Stimulated activated CD4-positive, alpha-beta T cell treated with anti-CD3 and anti-CD28 coated beads, Interleukin-12 subunit alpha, Interleukin-12 subunit beta, amount 100 ng/mL, for 48 hours (primary cell): ENCODE data around the gene KAZN.

ENCODE experiments used
- DNase-seq, 3 donors: peaks; one replicate each; pipeline ENCODE4 v3.0.0-alpha.2; 2020; ENCODE audit warnings: low read depth in 2 of 3, low spot score in 1 of 3

Gene KAZN

DNA sequence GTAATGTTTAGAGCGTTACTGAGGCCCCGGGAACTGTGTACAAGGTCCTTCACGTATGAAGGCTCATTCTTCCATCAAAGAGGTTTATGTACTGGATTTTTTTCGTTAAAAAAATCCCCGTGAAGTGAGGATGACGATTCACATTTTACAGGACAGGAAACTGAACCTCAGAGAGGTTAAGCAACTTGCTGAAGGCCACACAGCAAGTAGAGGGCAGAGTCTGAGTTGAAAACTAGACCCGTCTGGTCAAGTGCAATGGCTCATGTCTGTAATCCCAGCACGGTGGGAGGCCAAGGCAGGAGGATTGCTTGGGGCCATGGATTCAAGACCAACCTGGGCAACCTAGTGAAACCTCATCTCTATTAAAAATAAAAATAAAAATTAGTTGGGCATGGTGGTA, 140.2 kb downstream of the KAZN start:
- no peak for DNase-seq

DNA sequence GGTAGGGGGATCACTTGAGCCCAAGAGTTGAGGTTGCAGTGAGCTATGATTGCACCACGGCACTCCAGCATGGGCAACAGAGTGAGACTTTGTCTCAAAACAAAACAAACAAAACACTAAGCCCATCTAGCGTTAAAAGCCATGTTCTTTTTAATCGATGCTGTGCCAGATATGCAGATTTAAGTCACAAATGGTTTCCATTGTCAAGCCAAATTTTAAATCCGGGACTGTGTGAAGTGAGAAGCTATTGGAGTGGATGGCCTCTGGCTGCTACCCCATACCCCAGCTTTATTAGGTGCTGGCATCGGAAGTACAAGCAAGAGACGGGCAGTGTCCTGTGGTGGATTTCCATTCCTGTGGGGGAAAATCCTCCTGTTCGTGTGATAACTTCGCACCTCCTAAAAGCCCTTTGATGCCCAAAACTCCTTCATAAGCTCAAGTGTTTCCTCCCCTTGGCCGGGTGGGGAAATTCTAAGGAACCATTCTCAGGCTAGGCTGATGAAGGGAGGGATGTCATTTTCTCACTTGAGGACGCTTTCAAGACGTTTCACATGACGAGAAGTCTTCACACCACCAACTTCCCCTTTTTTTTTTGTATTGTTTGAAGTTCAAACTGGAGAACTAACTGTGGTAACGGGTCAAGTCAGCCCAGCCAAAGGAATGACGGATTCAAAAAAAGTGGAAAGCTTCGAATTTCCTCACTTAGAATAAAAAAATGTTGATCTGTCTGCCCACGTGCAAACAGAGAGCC, 140.8 kb downstream of the KAZN start:
- no peak for DNase-seq

DNA sequence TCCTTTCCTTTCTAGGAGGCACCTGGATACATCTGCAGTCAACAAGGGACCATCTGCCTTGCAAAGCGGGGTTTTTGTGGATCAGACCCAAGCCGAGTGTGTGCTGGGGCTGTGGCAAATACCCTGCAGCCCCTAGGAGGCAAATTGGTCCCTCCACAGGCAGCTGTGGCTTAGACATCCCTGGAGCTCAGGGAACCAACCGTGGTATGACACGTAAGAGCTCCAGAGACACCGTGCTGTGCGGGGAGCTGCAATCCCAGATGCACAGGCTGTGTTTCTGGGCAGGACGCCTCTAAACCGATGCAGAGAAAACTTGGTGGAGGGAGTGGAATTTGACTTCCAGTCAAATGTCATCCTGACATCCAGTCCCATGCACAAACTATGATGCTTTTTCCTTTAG, 141.5 kb downstream of the KAZN start:
- DNase-seq: no peak

DNA sequence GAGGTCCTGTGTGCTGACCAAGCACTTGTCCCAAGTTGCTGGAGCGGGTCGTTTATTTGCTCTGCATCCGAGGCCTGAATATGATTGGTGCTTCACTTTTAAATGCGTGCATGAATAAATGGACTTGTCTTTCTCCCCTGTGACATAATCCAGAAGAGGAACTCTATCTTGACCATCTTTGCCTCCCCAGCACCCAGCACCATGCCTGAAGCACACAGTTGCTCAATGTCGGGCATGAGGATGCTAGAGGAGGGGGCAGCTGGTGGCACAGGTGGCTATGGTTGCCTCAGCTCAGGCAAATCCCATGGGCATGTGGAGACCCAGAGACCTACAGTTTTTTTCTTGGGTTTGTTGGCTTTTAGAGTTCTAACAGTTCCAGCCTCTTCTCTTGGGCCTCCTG, 142.6 kb downstream of the KAZN start:
- no peak for DNase-seq

DNA sequence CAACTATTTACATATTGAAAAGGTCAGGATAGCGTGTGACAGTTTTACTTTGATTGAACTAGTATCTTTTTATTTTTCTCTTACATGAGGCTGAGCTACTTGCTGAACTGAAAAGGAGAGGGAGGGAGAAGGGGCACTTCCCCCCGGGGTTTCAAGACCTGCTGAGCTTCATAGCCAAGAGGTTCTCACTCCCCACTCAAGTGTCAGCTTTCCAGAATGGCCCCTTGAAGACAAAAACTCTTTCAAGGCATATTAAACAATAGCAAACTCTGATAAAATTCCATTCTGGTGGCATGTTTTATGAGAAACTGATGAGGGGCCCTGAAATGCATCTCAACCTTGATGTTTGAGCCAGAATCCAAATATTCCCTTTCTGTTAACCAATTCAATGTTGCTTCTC, 143.0 kb downstream of the KAZN start:
- no peak for DNase-seq

DNA sequence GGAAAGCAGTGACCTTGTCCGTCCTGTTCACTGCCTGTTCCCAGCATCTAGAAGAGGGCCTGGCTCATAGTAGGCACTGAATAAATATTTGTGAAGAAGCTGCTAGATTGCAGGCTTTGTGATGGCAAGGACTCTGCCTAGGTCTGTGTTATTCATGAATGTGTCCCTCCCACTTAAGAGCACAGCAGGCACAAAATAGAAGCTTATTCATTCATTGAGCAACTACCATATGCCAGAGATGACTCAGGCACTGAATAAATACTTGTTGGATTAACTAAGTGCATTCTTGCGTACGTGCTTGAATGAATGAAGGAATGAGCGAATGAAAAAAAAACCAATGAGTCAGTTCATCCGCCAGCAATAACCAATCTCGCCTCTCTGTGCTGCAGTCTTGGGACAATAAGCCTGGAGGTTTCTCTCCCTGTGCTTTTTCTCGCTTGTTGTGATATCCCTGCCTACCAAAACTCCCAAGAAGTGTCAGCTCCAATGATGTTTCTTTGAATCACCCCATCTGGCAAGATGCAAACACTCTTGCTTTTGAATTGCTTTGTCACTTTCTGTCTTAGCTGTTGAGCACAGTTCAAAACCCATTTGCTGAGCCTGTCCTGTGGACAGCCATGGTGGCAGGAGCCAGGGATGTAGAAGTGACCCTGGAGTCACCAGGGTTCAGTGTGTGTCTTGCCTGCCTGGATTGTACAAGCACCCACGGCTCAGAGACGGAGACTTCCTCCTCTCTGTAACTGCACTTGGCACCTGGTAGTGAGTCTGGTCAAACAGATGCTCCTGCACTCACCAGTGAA, 143.9 kb downstream of the KAZN start:
- DNase-seq: no peak

DNA sequence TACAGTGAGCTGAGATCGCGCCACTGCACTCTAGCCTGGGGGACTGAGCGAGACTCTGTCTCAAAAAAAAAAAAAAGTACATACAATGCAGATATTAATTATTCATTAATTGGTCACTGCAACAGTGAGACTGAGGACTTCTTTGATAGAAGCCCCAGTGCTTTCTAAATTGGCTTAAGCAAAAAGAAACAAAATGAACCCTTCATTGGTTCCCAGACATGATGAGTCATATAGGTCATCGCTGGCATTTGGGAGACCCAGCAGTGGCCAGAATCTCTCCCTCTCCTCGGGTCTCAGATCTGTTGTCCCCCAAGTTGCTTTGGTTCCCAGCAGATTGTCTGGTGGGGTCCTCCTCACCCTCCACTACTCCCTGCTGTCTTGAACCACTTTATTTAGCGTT, 144.9 kb downstream of the KAZN start:
- no peak for DNase-seq

DNA sequence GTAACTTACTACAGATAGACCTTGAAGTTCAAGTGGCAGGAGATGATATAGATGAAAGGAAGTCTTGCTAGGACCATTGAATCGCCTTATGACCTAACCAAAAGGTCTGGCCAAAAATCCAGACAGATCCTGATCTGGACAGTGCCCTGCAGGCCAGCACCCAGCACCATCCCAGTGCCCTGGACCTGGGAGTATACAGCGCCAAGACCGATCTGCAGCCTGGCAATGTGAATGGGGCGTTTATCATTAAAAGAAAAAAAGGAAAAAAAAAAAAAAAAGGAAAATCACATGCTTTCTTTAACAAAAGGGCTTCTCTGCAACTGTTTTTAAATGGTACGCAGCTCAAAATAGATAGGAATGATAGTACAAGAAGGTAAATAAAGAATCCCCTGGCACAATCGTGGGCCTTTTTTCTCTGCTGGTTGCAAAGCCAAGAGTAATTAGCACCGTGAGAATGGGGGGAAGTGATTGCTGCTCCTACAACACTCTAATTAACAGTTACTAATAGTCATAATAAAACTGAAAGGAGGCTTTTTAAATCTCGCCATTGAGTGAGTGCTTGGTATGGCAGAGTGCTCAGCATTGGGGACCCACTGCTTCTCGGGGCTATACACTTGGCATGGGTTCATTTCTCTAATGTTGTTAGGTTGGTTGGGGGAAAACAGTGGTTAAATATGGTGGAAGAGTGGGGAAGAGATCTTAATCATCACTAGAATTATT, 146.7 kb downstream of the KAZN start:
- DNase-seq: no peak

DNA sequence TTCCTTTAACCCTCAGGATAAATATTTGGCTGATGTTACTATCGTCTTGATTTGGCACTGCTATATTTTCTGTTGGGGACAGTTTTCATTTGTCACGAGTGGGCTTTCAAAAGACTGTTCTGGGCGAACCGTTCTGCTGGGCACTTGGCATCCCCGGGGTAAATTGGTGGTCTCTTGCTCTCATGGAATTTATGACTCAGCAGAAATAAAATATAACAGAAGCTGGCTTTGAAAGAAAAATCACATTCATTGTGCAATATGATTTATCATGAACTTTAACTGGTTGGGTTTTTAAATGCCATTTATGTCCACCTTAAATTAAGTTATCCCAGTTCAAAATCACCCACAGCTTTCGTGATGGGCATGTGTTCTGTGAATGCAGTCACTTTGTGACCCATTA, 147.3 kb downstream of the KAZN start:
- no peak for DNase-seq

DNA sequence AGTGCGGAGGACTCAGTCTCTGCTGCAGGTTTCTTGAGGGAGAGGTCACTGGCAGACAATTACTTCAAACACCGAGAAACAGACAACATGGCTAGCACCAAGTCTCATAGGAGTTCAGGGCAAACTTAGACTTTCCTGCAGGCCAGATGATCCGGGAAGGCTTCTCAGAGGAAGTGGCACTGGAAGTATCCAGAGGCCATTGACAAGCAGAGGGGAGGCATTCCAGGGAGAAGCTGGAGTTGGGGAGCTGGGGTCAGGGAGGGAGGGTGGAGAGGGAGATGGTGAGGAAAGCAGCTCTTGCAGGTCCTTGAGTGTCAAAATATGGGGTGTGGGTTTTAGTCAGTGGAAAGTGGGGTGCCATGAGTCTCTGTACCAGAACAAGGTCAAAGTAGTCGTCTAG, 147.9 kb downstream of the KAZN start:
- no peak for DNase-seq

DNA sequence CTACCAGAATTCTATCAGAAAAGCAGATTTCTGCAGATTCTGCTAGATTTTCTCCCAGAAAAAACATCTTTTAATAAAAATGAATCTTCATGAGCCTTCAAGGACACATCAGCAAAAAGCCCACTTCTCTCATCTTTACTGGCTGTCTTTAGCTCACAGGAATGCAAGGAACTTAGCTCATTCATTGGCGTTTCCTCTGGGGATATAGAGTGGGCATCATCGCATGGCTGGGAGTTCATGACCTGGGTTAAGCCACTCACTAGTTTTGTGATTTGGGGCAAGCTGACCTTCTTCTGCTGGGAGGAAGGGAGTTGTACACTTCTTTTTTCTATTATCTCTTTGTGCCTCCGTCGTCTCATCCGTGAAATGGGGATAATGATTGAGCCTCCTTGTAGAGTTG, 149.7 kb downstream of the KAZN start:
- DNase-seq: no peak

DNA sequence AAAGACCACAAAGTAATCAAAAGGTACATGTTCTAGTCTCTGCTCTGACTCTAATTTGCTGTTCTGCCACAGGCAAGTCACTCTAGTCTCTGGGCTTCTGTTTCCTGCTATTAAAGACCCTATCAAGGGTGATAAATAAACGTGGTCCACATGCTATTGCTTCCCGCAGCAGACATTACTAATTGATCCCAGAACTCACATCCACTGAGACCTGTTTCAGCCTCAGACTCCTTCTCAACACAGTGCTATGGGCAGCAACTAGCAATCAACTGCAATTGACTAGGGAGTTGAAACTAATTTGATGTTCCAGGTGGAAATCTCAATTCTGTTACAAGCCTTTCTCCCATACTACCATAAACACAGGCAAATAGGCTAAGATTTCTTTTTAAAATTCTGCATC, 150.5 kb downstream of the KAZN start:
- no peak for DNase-seq

DNA sequence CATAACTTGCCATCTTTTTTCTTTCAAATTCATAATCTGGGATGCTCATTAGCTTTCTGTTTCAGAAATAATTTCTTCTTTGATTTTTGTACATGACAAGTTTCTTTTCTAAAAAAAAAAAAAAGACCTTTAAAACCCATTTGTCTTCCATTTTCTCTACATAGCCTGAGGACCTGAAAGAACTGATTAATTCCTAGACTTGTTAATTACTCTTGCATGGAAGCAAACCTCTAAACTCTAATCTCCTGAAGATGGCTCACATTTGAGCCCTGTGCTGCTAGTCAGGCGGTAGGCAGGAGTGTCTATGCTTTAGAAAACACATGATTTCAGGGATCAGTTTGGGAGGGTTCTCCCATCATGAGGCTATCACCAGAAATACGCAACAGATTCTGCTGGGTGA, 152.0 kb downstream of the KAZN start:
- DNase-seq: no peak

DNA sequence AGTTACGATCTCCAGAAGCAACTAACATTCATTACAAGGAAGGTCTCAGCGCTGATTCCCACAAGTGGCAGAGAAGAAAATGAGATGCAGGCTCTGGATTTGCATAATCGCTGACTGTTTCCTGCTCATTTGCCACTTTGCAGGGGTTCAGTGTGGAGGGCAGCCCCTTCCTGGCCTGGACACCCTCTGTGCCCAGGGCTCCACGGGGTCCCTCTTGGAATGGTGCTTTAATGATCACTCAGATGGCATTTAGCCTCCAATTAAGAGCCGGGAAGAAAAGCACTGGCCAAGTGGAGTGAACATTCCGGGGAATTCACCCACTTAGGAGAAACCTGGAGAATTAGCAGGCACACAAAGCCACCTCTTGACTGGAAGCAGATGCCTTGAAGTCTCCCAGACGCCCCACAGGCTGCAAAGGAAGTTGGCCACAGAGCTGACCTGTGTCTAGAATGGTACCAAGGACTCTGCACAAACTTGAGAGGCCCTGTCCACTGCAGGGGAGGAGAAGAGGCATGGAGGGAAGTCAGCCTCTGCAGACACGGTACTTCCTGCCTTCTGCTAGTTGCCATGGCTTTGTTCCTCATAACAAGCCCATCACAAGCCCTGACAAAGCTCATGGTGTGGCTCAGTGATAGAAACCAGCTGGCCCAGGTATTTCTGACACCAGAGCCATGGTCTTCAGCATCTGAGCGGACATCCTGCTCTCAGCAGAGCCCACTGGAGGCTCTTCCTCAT, 157.2 kb downstream of the KAZN start:
- DNase-seq: no peak

DNA sequence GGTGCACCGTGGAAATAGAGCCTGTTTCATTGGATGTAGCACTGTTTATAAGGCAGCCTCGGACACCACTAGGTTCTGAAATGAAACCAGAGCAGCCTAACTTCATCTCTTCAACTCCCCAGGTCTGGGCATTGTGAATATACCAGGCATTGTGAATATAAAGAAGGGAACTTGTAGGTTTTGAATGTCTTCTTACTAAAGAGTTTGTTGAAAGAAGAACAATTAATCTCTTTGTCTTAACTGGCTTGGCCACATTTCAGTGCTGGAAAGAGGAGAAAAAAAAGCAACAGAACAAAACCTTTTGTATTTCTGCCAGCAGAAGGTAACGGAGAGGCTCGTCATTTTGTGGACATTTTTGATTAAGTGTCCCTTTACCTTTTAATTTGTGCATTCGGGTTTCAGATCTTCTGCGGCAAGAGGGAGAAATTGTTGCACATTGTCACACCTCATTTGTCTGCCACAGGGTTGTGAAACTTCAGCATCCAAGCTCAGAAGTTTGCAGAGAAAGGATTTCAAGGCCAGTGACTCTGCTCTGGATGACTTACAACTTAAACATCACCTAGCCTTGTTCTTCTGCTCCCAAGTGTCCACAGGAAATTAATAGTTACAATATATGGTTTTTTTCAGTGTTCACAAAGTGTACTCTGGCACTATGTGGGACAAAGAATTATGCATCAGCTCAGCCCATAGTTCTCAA, 158.3 kb downstream of the KAZN start:
- DNase-seq: no peak

DNA sequence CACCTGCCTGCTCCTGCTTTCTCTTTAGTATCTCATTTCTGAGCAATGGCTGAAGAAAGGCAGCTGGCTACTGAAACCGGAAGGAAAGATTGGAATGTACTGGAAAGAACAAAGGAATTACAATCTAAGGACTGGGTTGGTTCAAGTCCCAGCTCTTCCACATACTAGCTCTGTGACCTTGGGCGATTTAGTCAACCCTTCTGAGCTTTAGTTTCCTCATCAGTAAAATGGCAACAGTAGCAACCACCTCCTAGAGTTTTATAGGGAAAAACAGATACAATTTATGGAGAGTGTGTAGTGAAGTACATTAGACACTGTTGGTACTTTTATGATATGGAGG, 158.8 kb downstream of the KAZN start:
- DNase-seq: no peak

DNA sequence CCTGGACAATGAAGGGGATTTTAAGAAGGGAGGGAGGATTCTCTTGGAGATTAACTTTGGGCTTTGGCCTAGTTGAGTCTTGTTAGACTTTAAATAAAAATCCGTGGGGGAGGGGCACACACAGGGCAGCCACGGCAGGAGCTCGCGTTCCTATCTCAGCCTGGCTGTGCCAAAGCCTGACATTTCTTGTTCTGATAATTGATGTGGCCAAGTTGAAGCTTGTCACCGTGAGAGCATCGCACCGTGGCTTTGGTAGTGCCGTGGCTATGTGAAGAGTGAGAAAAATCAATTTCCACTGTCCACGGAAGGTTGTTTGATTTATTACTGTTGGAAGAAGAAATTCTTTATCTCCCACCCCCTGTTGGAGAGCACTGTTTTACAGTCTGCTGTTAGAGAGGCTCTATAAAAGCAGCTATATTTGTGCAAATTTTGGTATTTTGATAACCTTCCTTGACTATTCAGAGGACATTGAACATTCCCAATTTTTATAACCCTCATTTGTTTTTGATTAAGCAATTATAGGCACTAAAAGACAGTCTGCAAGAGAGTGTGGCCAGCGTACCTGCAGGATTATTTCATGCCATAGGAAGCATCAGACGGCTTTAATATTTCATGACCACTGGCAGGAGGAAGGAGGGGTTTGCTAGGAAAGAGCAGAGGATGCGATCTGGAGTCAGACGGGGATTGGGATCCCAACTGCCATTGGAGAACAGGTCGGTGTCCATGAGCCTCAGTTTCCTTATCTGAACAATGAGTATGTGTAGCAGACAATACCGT, 160.7 kb downstream of the KAZN start:
- no peak for DNase-seq

DNA sequence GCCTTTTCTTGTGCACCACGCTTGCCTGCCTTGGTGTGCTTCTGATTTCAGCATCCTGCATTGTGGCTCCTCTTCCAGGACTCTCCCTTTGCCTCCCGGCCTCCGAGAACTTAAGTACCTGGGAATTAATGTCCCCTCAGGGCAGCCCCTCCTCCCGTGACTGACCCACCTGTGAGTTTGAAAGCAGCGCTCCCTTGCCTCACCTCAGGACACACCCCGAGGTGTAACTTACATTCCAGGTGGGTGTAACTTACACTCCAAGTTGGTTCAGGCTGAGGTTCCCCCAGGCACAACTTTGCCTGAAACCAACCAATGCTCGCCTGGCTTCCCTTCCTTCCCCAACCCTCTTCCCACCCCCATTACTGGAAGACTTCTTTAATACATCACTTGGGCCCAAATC, 161.4 kb downstream of the KAZN start:
- no peak for DNase-seq

DNA sequence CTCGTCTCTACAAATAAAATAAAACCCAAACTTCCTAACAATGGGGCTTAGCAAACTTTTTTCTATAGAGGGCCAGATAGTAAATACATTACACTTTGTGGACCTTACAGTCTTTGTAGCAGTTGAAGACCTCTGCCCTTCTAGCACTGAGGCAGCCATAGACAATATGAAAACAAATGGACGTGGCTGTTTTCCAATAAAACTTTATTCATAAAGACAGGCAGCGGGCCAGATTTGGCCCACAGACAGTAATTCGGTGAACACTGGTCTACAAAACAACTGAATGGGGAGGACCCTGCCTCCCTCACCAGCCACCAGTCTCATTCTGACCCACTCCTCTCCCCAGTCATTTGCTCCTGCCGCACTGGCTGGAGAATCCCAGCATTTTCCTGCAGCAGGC, 162.3 kb downstream of the KAZN start:
- DNase-seq: no peak
